ENCODE results near the gene GOLPH3. TPM values are rescaled to one million over a fixed set of nuclear protein-coding genes. Genes with fewer than 3 reads are reported as not detected.

Gene GOLPH3
- total RNA-seq, 1 donor from 2014 or later, result 112 TPM

DNA sequence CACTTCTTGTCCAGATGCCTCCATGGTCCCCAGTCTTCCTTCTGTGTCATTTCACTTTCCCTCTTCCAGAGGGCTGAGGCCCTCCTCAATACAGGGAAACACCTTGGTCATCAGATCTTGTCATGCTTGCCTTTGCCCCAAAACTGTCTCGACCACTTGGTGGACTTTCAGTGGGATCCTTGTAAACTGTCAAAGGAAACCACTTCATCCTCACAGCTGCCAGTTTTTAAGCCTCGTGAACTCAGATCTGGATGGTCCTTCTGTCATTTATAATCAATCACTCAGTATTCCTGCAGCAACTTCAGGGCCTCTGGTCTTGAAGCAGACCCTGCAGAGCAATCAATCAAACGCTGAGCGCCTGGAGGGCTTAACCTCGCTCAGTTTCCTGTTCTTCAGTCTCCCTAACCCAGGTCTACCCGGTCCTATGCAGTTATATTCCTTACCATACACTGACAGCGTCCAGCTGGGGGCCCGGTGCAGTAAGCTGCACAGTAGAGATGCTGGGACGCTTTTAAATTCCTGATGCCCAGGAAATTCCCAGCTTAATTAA, 74.6 kb downstream of the GOLPH3 start:
- intact Hi-C loops (cut with DNase I), result loop anchor here (10.0 kb wide), 1 partner anchor 505 kb away; no protein-coding TSS in a partner anchor
- no peak for ATAC-seq
- peak overlapping the region; percentile 49 for H3K27ac ChIP-seq
- H3K4me3 ChIP-seq, result no peak overlapping the region
- TF ChIP-seq, protein P1, sequence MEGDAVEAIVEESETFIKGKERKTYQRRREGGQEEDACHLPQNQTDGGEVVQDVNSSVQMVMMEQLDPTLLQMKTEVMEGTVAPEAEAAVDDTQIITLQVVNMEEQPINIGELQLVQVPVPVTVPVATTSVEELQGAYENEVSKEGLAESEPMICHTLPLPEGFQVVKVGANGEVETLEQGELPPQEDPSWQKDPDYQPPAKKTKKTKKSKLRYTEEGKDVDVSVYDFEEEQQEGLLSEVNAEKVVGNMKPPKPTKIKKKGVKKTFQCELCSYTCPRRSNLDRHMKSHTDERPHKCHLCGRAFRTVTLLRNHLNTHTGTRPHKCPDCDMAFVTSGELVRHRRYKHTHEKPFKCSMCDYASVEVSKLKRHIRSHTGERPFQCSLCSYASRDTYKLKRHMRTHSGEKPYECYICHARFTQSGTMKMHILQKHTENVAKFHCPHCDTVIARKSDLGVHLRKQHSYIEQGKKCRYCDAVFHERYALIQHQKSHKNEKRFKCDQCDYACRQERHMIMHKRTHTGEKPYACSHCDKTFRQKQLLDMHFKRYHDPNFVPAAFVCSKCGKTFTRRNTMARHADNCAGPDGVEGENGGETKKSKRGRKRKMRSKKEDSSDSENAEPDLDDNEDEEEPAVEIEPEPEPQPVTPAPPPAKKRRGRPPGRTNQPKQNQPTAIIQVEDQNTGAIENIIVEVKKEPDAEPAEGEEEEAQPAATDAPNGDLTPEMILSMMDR (IDR thresholded peaks at IDR 0.05), result no peak
- no peaks in the 10 kb centered on the region for H3K9me3 ChIP-seq
- H3K4me1 ChIP-seq, result peaks cover 5% of the 10 kb centered on the region
- H3K27me3 ChIP-seq, result no peaks in the 10 kb centered on the region
- DNase-seq, result no peak
- H3K36me3 ChIP-seq, result peaks cover 70% of the 10 kb centered on the region

DNA sequence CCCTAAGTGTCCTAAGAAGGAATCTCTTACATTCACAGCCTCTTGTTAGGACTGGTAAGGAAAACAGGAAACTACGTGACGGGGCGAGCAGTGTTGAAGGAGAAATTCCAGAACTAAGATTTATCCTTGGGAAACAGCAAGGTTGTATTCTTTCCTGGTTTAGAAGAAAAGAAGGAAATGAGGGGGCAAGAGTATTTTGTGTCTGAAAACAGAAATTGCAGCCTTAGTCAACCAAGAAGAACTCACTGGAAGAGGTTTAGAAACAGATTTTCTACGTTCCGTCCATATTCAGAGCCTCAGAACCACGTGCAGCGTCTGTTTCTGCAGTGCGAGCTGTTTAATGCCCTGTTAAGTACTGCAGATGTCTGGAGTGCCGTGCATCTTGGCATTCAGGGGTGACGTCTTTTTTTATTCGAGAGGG, 75.2 kb downstream of the GOLPH3 start:
- intact Hi-C loops (cut with DNase I), result no loop called here
- DNase-seq (no peak), ATAC-seq (no peak)
- H3K4me1 ChIP-seq, result peaks cover 5% of the 10 kb centered on the region
- TF ChIP-seq, protein P1 (IDR thresholded peaks at IDR 0.05), result no peak
- peak overlapping the region; percentile 49 for H3K27ac ChIP-seq
- peaks cover 68% of the 10 kb centered on the region for H3K36me3 ChIP-seq
- H3K27me3 ChIP-seq, result no peaks in the 10 kb centered on the region
- no peak overlapping the region for H3K4me3 ChIP-seq
- H3K9me3 ChIP-seq, result no peaks in the 10 kb centered on the region

DNA sequence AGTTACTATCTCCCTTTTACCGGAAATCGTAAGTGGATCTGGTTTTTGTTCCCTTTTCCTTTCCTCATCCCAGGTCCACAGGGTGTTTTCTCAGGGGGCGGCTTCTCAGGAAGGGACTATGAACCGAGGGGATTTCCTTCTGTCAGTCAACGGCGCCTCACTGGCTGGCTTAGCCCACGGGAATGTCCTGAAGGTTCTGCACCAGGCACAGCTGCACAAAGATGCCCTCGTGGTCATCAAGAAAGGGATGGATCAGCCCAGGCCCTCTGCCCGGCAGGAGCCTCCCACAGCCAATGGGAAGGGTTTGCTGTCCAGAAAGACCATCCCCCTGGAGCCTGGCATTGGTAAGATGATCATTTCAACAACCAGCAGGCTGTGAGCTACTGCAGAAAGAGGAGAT, 75.8 kb downstream of the GOLPH3 start:
- Histone ChIP-seq H3K27me3 (no peaks in the 10 kb centered on the region), H3K36me3 (peaks cover 66% of the 10 kb centered on the region), H3K4me3 (no peak overlapping the region), H3K9me3 (no peaks in the 10 kb centered on the region), H3K27ac (no peak overlapping the region), H3K4me1 (peaks cover 5% of the 10 kb centered on the region)
- DNase-seq (no peak), ATAC-seq (peak; percentile 42)
- intact Hi-C loops (cut with DNase I), result no loop called here
- TF ChIP-seq, protein P1 (IDR thresholded peaks at IDR 0.05), result no peak

DNA sequence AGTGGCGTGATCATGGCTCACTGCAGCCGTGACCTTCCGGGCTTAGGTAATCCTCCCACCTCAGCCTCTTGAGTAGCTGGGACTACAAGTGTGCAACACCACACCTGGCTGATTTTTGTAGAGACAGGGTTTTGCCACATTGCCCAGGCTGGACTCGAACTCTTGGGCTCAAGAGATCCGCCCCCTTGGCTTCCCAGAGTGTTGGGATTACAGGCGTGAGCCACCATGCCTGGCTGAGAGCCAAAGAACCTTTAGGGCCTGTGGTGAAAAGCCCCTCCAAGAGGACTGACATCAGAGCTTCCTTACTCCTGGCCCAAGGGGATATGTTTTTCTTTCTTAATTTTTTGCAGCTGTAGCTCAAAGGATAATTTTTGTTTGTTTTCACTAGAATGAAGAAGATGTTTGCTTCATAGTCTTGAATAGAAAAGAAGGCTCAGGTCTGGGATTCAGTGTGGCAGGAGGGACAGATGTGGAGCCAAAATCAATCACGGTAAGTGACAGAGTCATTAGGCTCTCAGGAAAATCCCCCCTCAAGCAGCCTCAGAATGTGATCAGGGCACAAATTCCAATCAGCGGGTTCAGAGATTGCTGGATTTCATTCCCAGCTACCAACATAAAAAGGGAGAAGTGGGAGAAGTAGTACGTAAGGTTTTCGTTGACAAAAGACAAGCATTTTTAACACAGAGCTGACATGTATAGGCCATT, 77.1 kb downstream of the GOLPH3 start:
- Histone ChIP-seq H3K27me3 (no peaks in the 10 kb centered on the region), H3K27ac (no peak overlapping the region), H3K4me1 (peaks cover 5% of the 10 kb centered on the region), H3K9me3 (no peaks in the 10 kb centered on the region), H3K36me3 (peaks cover 54% of the 10 kb centered on the region), H3K4me3 (no peak overlapping the region)
- TF ChIP-seq, protein P1 (IDR thresholded peaks at IDR 0.05), result no peak
- intact Hi-C loops (cut with DNase I), result no loop called here
- DNase-seq (no peak), ATAC-seq (no peak)

DNA sequence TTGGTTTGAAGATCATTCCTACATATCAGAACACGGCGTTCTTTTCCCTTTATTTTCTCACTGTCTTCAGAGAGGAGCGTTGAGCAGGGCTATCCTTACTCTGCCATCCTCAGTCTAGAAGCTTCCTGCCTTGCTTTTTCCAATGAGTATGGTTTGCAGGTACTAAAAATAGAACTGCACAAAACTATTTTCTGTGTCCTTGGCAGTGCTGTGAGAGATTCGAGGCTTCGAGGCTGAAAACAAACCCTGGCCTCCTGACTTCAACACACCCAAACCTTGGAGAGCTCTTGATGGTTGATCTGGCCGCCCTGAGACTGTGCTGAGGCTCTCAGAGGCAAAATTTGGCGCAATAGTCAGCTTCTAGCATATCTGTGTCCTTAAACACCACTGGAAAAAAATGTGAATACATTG, 78.9 kb downstream of the GOLPH3 start:
- H3K36me3 ChIP-seq, result peaks cover 38% of the 10 kb centered on the region
- DNase-seq, result no peak

More for the DNA sequence above, 78.9 kb downstream of the GOLPH3 start:
- Histone ChIP-seq H3K4me1 (peaks cover 5% of the 10 kb centered on the region), H3K4me3 (no peak overlapping the region), H3K9me3 (no peaks in the 10 kb centered on the region), H3K27me3 (no peaks in the 10 kb centered on the region), H3K27ac (no peak overlapping the region)
- peak; percentile 65 for ATAC-seq
- intact Hi-C loops (cut with DNase I), result no loop called here
- TF ChIP-seq, protein P1 (IDR thresholded peaks at IDR 0.05), result no peak
